ENCODE results near the gene PTAR1. TPM values are rescaled to one million over a fixed set of nuclear protein-coding genes. Genes with fewer than 3 reads are reported as not detected.

Gene PTAR1
- total RNA-seq, 1 experiment from 2014 or later = 43.5 TPM

- no peak for DNase-seq (ENCODE audit: unreplicated experiment)
- CTCF ChIA-PET = interaction anchor here (0.6 to 1.4 kb wide), 5 partner anchors 9 to 344 kb away, joined by 3 to 4 read pairs (median 3); partner anchors contain the start of gene PTAR1
- Mint-ChIP-seq H3K4me3 (ENCODE audit: unreplicated experiment) (no peak overlapping the region), H3K36me3 (ENCODE audit: insufficient read depth, unreplicated experiment) (peaks cover 30% of the 10 kb centered on the region), H3K27me3 (ENCODE audit: insufficient read depth, unreplicated experiment) (no peaks in the 10 kb centered on the region), H3K27ac (ENCODE audit: low read depth, unreplicated experiment) (no peak overlapping the region), H3K4me1 (ENCODE audit: insufficient read depth, unreplicated experiment) (peaks cover 32% of the 10 kb centered on the region), H3K9me3 (ENCODE audit: unreplicated experiment) (no peaks in the 10 kb centered on the region)
- intact Hi-C loops (cut with micrococcal nuclease) = loop anchor here (10.0 kb wide), 1 partner anchor 58 kb away; no protein-coding TSS in a partner anchor
- POLR2A ChIA-PET = interaction anchor here (3.5 kb wide), 1 partner anchor 12 kb away, joined by 16 read pairs; no protein-coding TSS in a partner anchor
- BruUV-seq (replicated peaks) = no TSS peak
- TF ChIP-seq CTCF (IDR thresholded peaks at IDR 0.05; ENCODE audit: unreplicated experiment) = no peak
Observed at GRCh38 chr9:69746859-69747560, 12.8 kb downstream of the PTAR1 start.

- DNase-seq (ENCODE audit: unreplicated experiment) = no peak
- peaks cover 29% of the 10 kb centered on the region for H3K4me1 Mint-ChIP-seq (ENCODE audit: insufficient read depth, unreplicated experiment)
- H3K36me3 Mint-ChIP-seq (ENCODE audit: insufficient read depth, unreplicated experiment) = peaks cover 30% of the 10 kb centered on the region
- H3K4me3 Mint-ChIP-seq (ENCODE audit: unreplicated experiment) = no peak overlapping the region
- no TSS peak for BruUV-seq (replicated peaks)
- intact Hi-C loops (cut with micrococcal nuclease) = loop anchor here (10.0 kb wide), 1 partner anchor 59 kb away; no protein-coding TSS in a partner anchor
- TF ChIP-seq CTCF (IDR thresholded peaks at IDR 0.05; ENCODE audit: unreplicated experiment) = no peak
- H3K27ac Mint-ChIP-seq (ENCODE audit: low read depth, unreplicated experiment) = no peak overlapping the region
- H3K27me3 Mint-ChIP-seq (ENCODE audit: insufficient read depth, unreplicated experiment) = no peaks in the 10 kb centered on the region
- ChIA-PET CTCF (interaction anchor here (0.5 to 1.3 kb wide), 6 partner anchors 9 to 368 kb away, joined by 3 to 4 read pairs (median 4); no protein-coding TSS in a partner anchor), POLR2A (interaction anchor here (0.6 to 3.5 kb wide), 2 partner anchors 13 to 333 kb away, joined by 5 to 16 read pairs; no protein-coding TSS in a partner anchor)
- H3K9me3 Mint-ChIP-seq (ENCODE audit: unreplicated experiment) = no peaks in the 10 kb centered on the region
Observed at GRCh38 chr9:69745716-69746437, 13.9 kb downstream of the PTAR1 start.

DNA sequence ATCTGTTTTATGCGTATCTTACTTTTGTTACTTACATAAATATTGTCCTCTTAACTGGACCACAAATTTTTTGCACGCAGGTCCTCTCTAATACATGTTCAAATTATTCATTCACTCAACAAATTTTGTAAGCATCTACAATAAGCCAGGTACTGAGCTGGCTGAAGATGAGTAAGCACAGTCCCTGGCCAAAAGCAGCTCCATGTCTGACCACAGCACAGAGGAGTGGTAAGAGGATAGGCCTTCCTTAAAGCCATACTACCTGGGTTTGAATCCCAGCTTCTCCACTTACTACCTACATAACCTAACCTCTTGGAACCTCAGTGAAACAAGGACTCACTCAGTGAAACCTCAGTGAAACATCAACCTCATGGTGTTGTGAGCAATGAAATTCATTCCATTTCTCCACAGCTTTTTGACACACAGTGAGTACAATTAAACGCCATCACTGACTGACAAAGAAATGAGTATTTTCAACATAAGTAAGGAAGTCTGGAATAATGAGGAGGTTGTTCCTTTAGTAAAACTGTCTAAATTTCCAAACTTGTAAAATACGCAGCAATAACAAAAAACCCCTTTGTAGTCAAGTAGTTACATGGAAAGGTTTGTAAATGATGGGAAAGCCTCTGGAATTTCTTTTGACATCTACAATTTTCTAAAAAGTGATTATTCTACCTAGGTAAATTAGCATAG, 15.0 kb downstream of the PTAR1 start:
- ChIA-PET POLR2A (interaction anchor here (0.8 to 3.5 kb wide), 2 partner anchors 8 to 14 kb away, joined by 4 to 16 read pairs; no protein-coding TSS in a partner anchor), CTCF (interaction anchor here (0.6 to 1.4 kb wide), 4 partner anchors 72 to 691 kb away, joined by 3 to 4 read pairs (median 4); partner anchors contain the start of gene APBA1)
- no peak overlapping the region for H3K27ac Mint-ChIP-seq (ENCODE audit: low read depth, unreplicated experiment)
- DNase-seq (ENCODE audit: unreplicated experiment) = peak; percentile 33
- H3K27me3 Mint-ChIP-seq (ENCODE audit: insufficient read depth, unreplicated experiment) = no peaks in the 10 kb centered on the region
- H3K4me3 Mint-ChIP-seq (ENCODE audit: unreplicated experiment) = no peak overlapping the region
- no peak for TF ChIP-seq CTCF (IDR thresholded peaks at IDR 0.05; ENCODE audit: unreplicated experiment)
- H3K36me3 Mint-ChIP-seq (ENCODE audit: insufficient read depth, unreplicated experiment) = peaks cover 32% of the 10 kb centered on the region
- H3K9me3 Mint-ChIP-seq (ENCODE audit: unreplicated experiment) = no peaks in the 10 kb centered on the region
- no TSS peak for BruUV-seq (replicated peaks)
- intact Hi-C loops (cut with micrococcal nuclease) = loop anchor here (10.0 kb wide), 1 partner anchor 60 kb away; no protein-coding TSS in a partner anchor
- peaks cover 20% of the 10 kb centered on the region for H3K4me1 Mint-ChIP-seq (ENCODE audit: insufficient read depth, unreplicated experiment)

Measured in MCF 10A (cell line).